B cell (primary cell): ENCODE data around the gene ARGLU1. TPM values are rescaled to one million over a fixed set of nuclear protein-coding genes. Genes with fewer than 3 reads are reported as not detected.

Experiments
- ATAC-seq: fragments of 200-7000 bp; cut with Tn5 transposase; one replicate; pipeline ENCODE4 v1.10.0; 2021; ENCODE audit warnings: low read depth, mild to moderate bottlenecking, moderate number of reproducible peaks, moderate library complexity
- CTCF ChIA-PET: fragments of 350-600 bp; sonication (Branson Sonifier 250); formaldehyde crosslinking; loops from one replicate; lab custom pipeline; 2021; ENCODE audit warnings: antibody characterized with exemption, inconsistent platforms; lab: Charles Lee
- POLR2A ChIA-PET: fragments of 350-600 bp; sonication (Branson Sonifier 250); formaldehyde crosslinking; loops from one replicate; lab custom pipeline; 2021; ENCODE audit warnings: antibody characterized with exemption; lab: Charles Lee
- DNase-seq: peaks from one replicate; pipeline ENCODE4 v3.0.0; 2013
- H2AFZ ChIP-seq: 2 replicates; pipeline ENCODE4 v1.6.1; 2012; ENCODE audit warnings: mild to moderate bottlenecking, low read depth, low read length; ENCODE audit not compliant: insufficient read depth, poor library complexity, severe bottlenecking
- H3K27ac ChIP-seq, 2 donors: 1 replicate in 1 of 2; 2 replicates in 1 of 2; pipeline ENCODE4 v1.5.1; 2012 to 2013; ENCODE audit warnings: low read length in 2 of 2, mild to moderate bottlenecking in 2 of 2, moderate library complexity in 1 of 2
- H3K27me3 ChIP-seq, 4 experiments: fragments of 200-600 bp in 1 of 4; sonication (generic) in 1 of 4; replicated peaks in 1 of 4; 1 replicate in 2 of 4; 2 replicates in 2 of 4; pipeline versions ENCODE4 v1.6.1 to v1.7.0; 2013 to 2016; ENCODE audit warnings: low read length in 3 of 4, mild to moderate bottlenecking in 2 of 4, mixed read lengths in 1 of 4, moderate library complexity in 1 of 4; ENCODE audit not compliant: insufficient read depth in 4 of 4, control insufficient read depth in 3 of 4; ENCODE audit errors: control extremely low read depth in 1 of 4
- H3K36me3 ChIP-seq, 2 experiments: replicated peaks in 1 of 2; 1 replicate in 1 of 2; 2 replicates in 1 of 2; pipeline versions ENCODE4 v1.6.1 to v1.7.1; 2013; ENCODE audit warnings: low read length in 1 of 2; ENCODE audit not compliant: insufficient read depth in 2 of 2, control insufficient read depth in 1 of 2; ENCODE audit errors: control extremely low read depth in 1 of 2, extremely low read depth in 1 of 2
- H3K4me1 ChIP-seq, 2 donors: fragments of 200-600 bp in 1 of 2; sonication (generic) in 1 of 2; 1 replicate in 1 of 2; 2 replicates in 1 of 2; pipeline versions ENCODE4 v1.5.1 to v1.6.1; 2013 to 2017; ENCODE audit warnings: low read length in 2 of 2; ENCODE audit not compliant: control insufficient read depth in 2 of 2, insufficient read depth in 2 of 2
- H3K4me2 ChIP-seq: replicated peaks from 2 replicates; pipeline ENCODE3; 2012; ENCODE audit warnings: mild to moderate bottlenecking, low read depth, low read length; ENCODE audit not compliant: poor library complexity, severe bottlenecking
- H3K4me3 ChIP-seq, 5 experiments: fragments of 200-600 bp in 1 of 5; sonication (generic) in 1 of 5; 1 replicate in 3 of 5; 2 replicates in 2 of 5; pipeline versions ENCODE4 v1.5.1 to v1.7.0; 2011 to 2016; ENCODE audit warnings: low read length in 4 of 5, mild to moderate bottlenecking in 4 of 5, low read depth in 2 of 5, control low read depth in 1 of 5, moderate library complexity in 1 of 5; ENCODE audit not compliant: insufficient read depth in 1 of 5; ENCODE audit errors: control extremely low read depth in 1 of 5, extremely low read depth in 1 of 5
- H3K79me2 ChIP-seq: fragments of 200-600 bp; sonication (generic); one replicate; pipeline ENCODE4 v1.6.0; 2016; ENCODE audit warnings: low read length; ENCODE audit not compliant: control insufficient read depth, insufficient read depth
- H3K9ac ChIP-seq: fragments of 200-600 bp; sonication (generic); 2 replicates; pipeline ENCODE4 v1.6.1; 2017; ENCODE audit warnings: mild to moderate bottlenecking, low read length, moderate library complexity
- H3K9me3 ChIP-seq, 3 donors: one replicate each; pipeline versions ENCODE4 v1.6.1 to v1.7.1; 2013; ENCODE audit warnings: low read length in 2 of 3; ENCODE audit not compliant: control insufficient read depth in 2 of 3, insufficient read depth in 1 of 3; ENCODE audit errors: control extremely low read depth in 1 of 3
- H4K20me1 ChIP-seq: 2 replicates; pipeline ENCODE4 v1.6.0; 2012; ENCODE audit warnings: mild to moderate bottlenecking, low read length; ENCODE audit not compliant: insufficient read depth, control insufficient read depth, poor library complexity, severe bottlenecking
- H3K27ac Mint-ChIP-seq: one replicate; pipeline ENCODE4 v1.8.0; 2021; ENCODE audit warnings: mixed read lengths
- H3K27me3 Mint-ChIP-seq: one replicate; pipeline ENCODE4 v1.8.0; 2021; ENCODE audit warnings: mixed read lengths
- H3K4me1 Mint-ChIP-seq: one replicate; pipeline ENCODE4 v1.8.0; 2021; ENCODE audit warnings: mixed read lengths
- H3K4me3 Mint-ChIP-seq: one replicate; pipeline ENCODE4 v1.8.0; 2021; ENCODE audit warnings: mixed read lengths
- H3K9me3 Mint-ChIP-seq: one replicate; pipeline ENCODE4 v1.8.0; 2022; ENCODE audit warnings: mixed read lengths; ENCODE audit not compliant: insufficient read depth
- CTCF ChIP-seq: fragments of 200-600 bp; IDR thresholded peaks from one replicate; pipeline ENCODE4 v1.8.0; 2022; ENCODE audit warnings: antibody characterized with exemption, mild to moderate bottlenecking
- EZH2 ChIP-seq: IDR thresholded peaks from 2 replicates; pipeline ENCODE4 v1.6.1; 2012; ENCODE audit warnings: borderline replicate concordance, low read depth, mild to moderate bottlenecking, moderate library complexity, low read length; ENCODE audit not compliant: insufficient read depth, poor library complexity, severe bottlenecking
- WGBS: methylation state at CpG from one replicate; pipeline ENCODE4 v1.1.5; 2013; ENCODE audit warnings: missing lambda C conversion rate; ENCODE audit not compliant: insufficient coverage; 5-methylcytosine and 5-hydroxymethylcytosine counted together
- intact Hi-C: fragments of 100-400 bp; cut with micrococcal nuclease; formaldehyde crosslinking; loops from one replicate; pipeline ENCODE4 v1.10.0; 2022
- polyA plus RNA-seq: library from polyadenylated mRNA; depleted of rRNA; stranded (reverse); fragments of >200 nt; gene quantifications from 2 replicates; pipeline ENCODE4 v1.2.3, GENCODE V29; 2012
- total RNA-seq, 2 donors: library from RNA; stranded (reverse); fragments of 120-200 nt in 1 of 2; gene quantifications; 1 replicate in 1 of 2; 2 replicates in 1 of 2; pipeline versions ENCODE4 v1.2.3 to v1.2.4, GENCODE V29; 2013 to 2022

ARGLU1 gene
- total and polyA plus RNA-seq, 2 donors (not counting 1 experiment from before 2014, with no cell fraction given): 170 to 261 TPM

DNA sequence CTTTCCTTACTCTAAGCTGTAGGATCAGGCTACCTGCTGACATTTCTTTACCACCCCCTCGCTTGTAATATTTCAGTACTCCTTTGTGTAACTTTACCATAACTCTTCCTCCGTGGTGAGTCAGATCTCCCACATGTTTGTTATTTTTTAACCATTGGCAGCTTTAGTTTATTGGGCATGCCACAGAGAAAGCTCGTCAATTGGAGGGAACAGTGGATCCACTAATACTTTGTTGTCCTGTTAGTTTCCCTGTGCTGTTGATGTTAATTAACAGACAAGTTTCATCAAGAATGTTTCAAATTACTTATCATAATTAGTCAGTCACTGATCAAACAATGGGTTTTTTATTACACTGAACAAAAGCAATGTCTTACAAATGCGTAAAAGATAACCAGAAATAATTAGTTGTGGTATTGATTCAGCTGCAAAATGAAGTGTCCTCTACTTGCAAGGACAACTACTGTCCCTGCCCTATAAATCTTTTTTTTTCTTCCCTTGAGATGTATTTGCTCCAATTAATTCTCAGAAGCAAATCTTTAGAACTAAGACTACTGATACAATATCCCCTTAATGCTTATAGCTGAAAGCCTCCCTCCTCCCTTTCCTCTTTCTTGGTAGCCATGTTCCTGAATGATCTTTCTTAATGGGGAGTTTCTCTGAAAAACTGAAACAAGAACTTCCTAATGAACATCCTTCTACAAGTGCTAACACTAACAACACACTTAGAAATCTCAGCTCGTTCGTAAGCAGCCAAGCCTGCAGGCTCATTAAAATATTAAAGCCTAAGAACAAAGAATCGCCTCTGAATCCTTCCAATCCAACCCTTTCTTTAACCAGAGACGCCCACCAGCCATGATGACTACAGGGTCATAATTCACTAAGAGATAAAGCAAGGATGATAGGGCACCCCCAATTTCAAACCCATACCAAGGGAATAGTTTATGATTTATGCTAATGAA is 54.6 kb downstream of the ARGLU1 start:
- no peak overlapping the region for H2AFZ ChIP-seq
- H3K9me3 ChIP-seq: no peaks in the 10 kb centered on the region
- no peaks in the 10 kb centered on the region for H3K36me3 ChIP-seq
- no peak overlapping the region for H3K27ac Mint-ChIP-seq
- H4K20me1 ChIP-seq: no peaks in the 10 kb centered on the region
- intact Hi-C loops: no loop called here
- peaks cover 29% of the 10 kb centered on the region for H3K27me3 Mint-ChIP-seq
- 97% methylated on average over 5 of the region's 8 CpGs for WGBS
- TF ChIP-seq EZH2 (no peak), CTCF (no peak)
- ATAC-seq (no peak), DNase-seq (no peak)
- no peak overlapping the region for H3K4me3 ChIP-seq
- no peaks in the 10 kb centered on the region for H3K4me1 ChIP-seq
- no peaks in the 10 kb centered on the region for H3K4me1 Mint-ChIP-seq
- POLR2A ChIA-PET: no interaction called here
- no peak overlapping the region for H3K4me3 Mint-ChIP-seq
- H3K27me3 ChIP-seq: peaks cover 0 to 4% (median 2%) of the 10 kb centered on the region in 4 experiments
- H3K9me3 Mint-ChIP-seq: no peaks in the 10 kb centered on the region
- H3K79me2 ChIP-seq: no peaks in the 10 kb centered on the region
- H3K27ac ChIP-seq: no peak overlapping the region
- H3K9ac ChIP-seq: no peak overlapping the region
- H3K4me2 ChIP-seq: no peak overlapping the region
- CTCF ChIA-PET: no interaction called here
